BE2C (cell line): ENCODE measurements around the gene ARHGAP24.

Experiments used
- DNase-seq: peaks from one replicate; pipeline ENCODE4 v3.0.0-alpha.2; 2020
- H3K27me3 ChIP-seq: fragments of 250-450 bp; sonication (Bioruptor Pico); 2 replicates; pipeline ENCODE4 v1.5.1; 2020; ENCODE audit warnings: mild to moderate bottlenecking
- H3K36me3 ChIP-seq: fragments of 250-450 bp; sonication (Bioruptor Pico); 2 replicates; pipeline ENCODE4 v1.5.1; 2020; ENCODE audit warnings: mild to moderate bottlenecking
- H3K4me1 ChIP-seq: fragments of 250-450 bp; sonication (Bioruptor Pico); 2 replicates; pipeline ENCODE4 v1.5.1; 2020
- H3K4me3 ChIP-seq: 2 replicates; pipeline ENCODE4 v1.5.1; 2011; ENCODE audit warnings: low read depth, low read length
- H3K9me3 ChIP-seq: fragments of 250-450 bp; sonication (Bioruptor Pico); 2 replicates; pipeline ENCODE4 v1.5.1; 2020
- CTCF ChIP-seq: IDR thresholded peaks from 2 replicates; pipeline ENCODE4 v1.5.1; 2012; ENCODE audit warnings: mild to moderate bottlenecking, low read depth, low read length

The ARHGAP24 gene

GRCh38 chr4:85952528-85952927 lies 477.6 kb downstream of the ARHGAP24 start:
- Histone ChIP-seq H3K36me3 (no peaks in the 10 kb centered on the region), H3K27me3 (no peaks in the 10 kb centered on the region), H3K4me1 (no peaks in the 10 kb centered on the region; the same call in 1 of the 2 replicates), H3K9me3 (no peaks in the 10 kb centered on the region), H3K4me3 (no peak overlapping the region)
- no peak for DNase-seq
- no peak for TF ChIP-seq CTCF

- no peak for DNase-seq
- Histone ChIP-seq H3K4me3 (no peak overlapping the region), H3K9me3 (no peaks in the 10 kb centered on the region), H3K27me3 (no peaks in the 10 kb centered on the region), H3K4me1 (no peaks in the 10 kb centered on the region; the same call in 1 of the 2 replicates), H3K36me3 (no peaks in the 10 kb centered on the region)
- no peak for TF ChIP-seq CTCF
Measured at GRCh38 chr4:85952972-85953650, 478.2 kb downstream of the ARHGAP24 start.

GRCh38 chr4:85953651-85954018 lies 478.7 kb downstream of the ARHGAP24 start:
- H3K4me3 ChIP-seq: no peak overlapping the region
- TF ChIP-seq CTCF: no peak

GRCh38 chr4:85955620-85956292 lies 480.8 kb downstream of the ARHGAP24 start:
- H3K4me1 ChIP-seq: no peaks in the 10 kb centered on the region; the same call in 1 of the 2 replicates
- DNase-seq: no peak
- no peak overlapping the region for H3K4me3 ChIP-seq

More at GRCh38 chr4:85953651-85954018, 478.7 kb downstream of the ARHGAP24 start:
- DNase-seq: no peak
- Histone ChIP-seq H3K27me3 (no peaks in the 10 kb centered on the region), H3K36me3 (no peaks in the 10 kb centered on the region), H3K4me1 (no peaks in the 10 kb centered on the region; the same call in 1 of the 2 replicates), H3K9me3 (no peaks in the 10 kb centered on the region)

GRCh38 chr4:85956293-85956945 lies 481.5 kb downstream of the ARHGAP24 start:
- Histone ChIP-seq H3K36me3 (no peaks in the 10 kb centered on the region), H3K27me3 (no peaks in the 10 kb centered on the region), H3K4me3 (no peak overlapping the region), H3K9me3 (no peaks in the 10 kb centered on the region), H3K4me1 (no peaks in the 10 kb centered on the region; the same call in 1 of the 2 replicates)
- DNase-seq: no peak
- no peak for TF ChIP-seq CTCF

More at GRCh38 chr4:85955620-85956292, 480.8 kb downstream of the ARHGAP24 start:
- no peaks in the 10 kb centered on the region for H3K9me3 ChIP-seq
- H3K36me3 ChIP-seq: no peaks in the 10 kb centered on the region
- TF ChIP-seq CTCF: no peak
- no peaks in the 10 kb centered on the region for H3K27me3 ChIP-seq
